H1 (cell line): ENCODE data around the gene P2RY8. TPM values are rescaled to one million over a fixed set of nuclear protein-coding genes. Genes with fewer than 3 reads are reported as not detected.

Source experiments
- CTCF ChIA-PET: fragments of 300-600 bp; sonication (Branson Sonifier 250); formaldehyde crosslinking; loops from one replicate; lab custom pipeline; 2021; ENCODE audit not compliant: partially characterized antibody; lab: Charles Lee
- POLR2A ChIA-PET: fragments of 300-600 bp; sonication (Branson Sonifier 250); formaldehyde crosslinking; loops from one replicate; lab custom pipeline; 2021; ENCODE audit warnings: inconsistent platforms; ENCODE audit not compliant: partially characterized antibody; lab: Charles Lee
- DNase-seq, 2 experiments: peaks; one replicate each; pipeline versions ENCODE4 v3.0.0 to v3.0.0-alpha.2; 2010 to 2022; ENCODE audit warnings: low spot score in 2 of 2, low read depth in 1 of 2, mixed read lengths in 1 of 2
- FAIRE-seq: peaks from 2 replicates; lab custom pipeline; 2011; peaks lifted over from hg19 to GRCh38; lab: Jason Lieb, UNC
- H2AFZ ChIP-seq: 2 replicates; pipeline ENCODE4 v1.8.1; 2012; ENCODE audit warnings: low read length, inconsistent platforms
- H2AK5ac ChIP-seq: 2 replicates; pipeline ENCODE4 v1.6.1; 2013; ENCODE audit warnings: low read depth, low read length
- H2BK120ac ChIP-seq: replicated peaks from 2 replicates; pipeline ENCODE3; 2013; ENCODE audit warnings: low read depth, low read length, inconsistent platforms
- H2BK12ac ChIP-seq: 2 replicates; pipeline ENCODE4 v1.6.1; 2013; ENCODE audit warnings: low read depth, low read length
- H2BK15ac ChIP-seq: 2 replicates; pipeline ENCODE4 v1.6.1; 2013; ENCODE audit warnings: low read length
- H2BK20ac ChIP-seq: 2 replicates; pipeline ENCODE4 v1.6.1; 2013; ENCODE audit warnings: low read length
- H2BK5ac ChIP-seq: 2 replicates; pipeline ENCODE4 v1.6.1; 2013; ENCODE audit warnings: low read depth, low read length
- H3K14ac ChIP-seq: 2 replicates; pipeline ENCODE4 v1.6.1; 2013; ENCODE audit warnings: inconsistent platforms; ENCODE audit not compliant: insufficient read length
- H3K18ac ChIP-seq: 2 replicates; pipeline ENCODE4 v1.6.1; 2013; ENCODE audit warnings: low read length; ENCODE audit errors: extremely low read depth
- H3K23ac ChIP-seq: 2 replicates; pipeline ENCODE4 v1.6.1; 2013; ENCODE audit warnings: inconsistent platforms; ENCODE audit not compliant: insufficient read length
- H3K23me2 ChIP-seq: 2 replicates; pipeline ENCODE4 v1.6.1; 2013; ENCODE audit warnings: low read depth, low read length
- H3K27ac ChIP-seq: 2 replicates; pipeline ENCODE4 v1.6.1; 2011; ENCODE audit warnings: low read depth, low read length, inconsistent platforms
- H3K27me3 ChIP-seq, 4 experiments: replicated peaks in 1 of 4; 1 replicate in 1 of 4; 2 replicates in 3 of 4; pipeline versions ENCODE4 v1.6.1 to v1.8.1; 2011 to 2013; ENCODE audit warnings: low read length in 3 of 4, mild to moderate bottlenecking in 3 of 4, inconsistent platforms in 2 of 4, mixed read lengths in 2 of 4, moderate library complexity in 1 of 4; ENCODE audit not compliant: control insufficient read depth in 3 of 4, insufficient read depth in 3 of 4; ENCODE audit errors: extremely low read depth in 1 of 4
- H3K36me3 ChIP-seq, 4 experiments: 2 replicates each; pipeline versions ENCODE4 v1.6.1 to v1.8.1; 2011 to 2013; ENCODE audit warnings: mild to moderate bottlenecking in 4 of 4, low read length in 3 of 4, moderate library complexity in 2 of 4, control low read depth in 1 of 4, inconsistent platforms in 1 of 4; ENCODE audit not compliant: insufficient read depth in 4 of 4, control insufficient read depth in 2 of 4
- H3K4ac ChIP-seq: replicated peaks from 2 replicates; pipeline ENCODE3; 2013; ENCODE audit warnings: low read length, low read depth, mixed read lengths, inconsistent platforms; ENCODE audit not compliant: insufficient read length
- H3K4me1 ChIP-seq, 4 experiments: replicated peaks in 1 of 4; 1 replicate in 1 of 4; 2 replicates in 3 of 4; pipeline versions ENCODE4 v1.6.1 to v1.8.1; 2011 to 2013; ENCODE audit warnings: low read length in 3 of 4, inconsistent platforms in 2 of 4, mixed read lengths in 1 of 4; ENCODE audit not compliant: insufficient read depth in 4 of 4, control insufficient read depth in 3 of 4
- H3K4me2 ChIP-seq, 2 experiments: 2 replicates each; pipeline versions ENCODE4 v1.6.1 to v1.8.1; 2011 to 2013; ENCODE audit warnings: low read depth in 2 of 2, low read length in 2 of 2, control low read depth in 1 of 2, inconsistent platforms in 1 of 2, mild to moderate bottlenecking in 1 of 2; ENCODE audit not compliant: insufficient read depth in 1 of 2
- H3K4me3 ChIP-seq, 4 experiments: fragments of 200-600, 300-600 bp in 1 of 4; sonication (generic), shearing (Covaris generic), sonication (Bioruptor Twin) in 1 of 4; 2 replicates each; pipeline versions ENCODE4 v1.5.1 to v1.8.1; 2011 to 2016; ENCODE audit warnings: low read length in 4 of 4, low read depth in 3 of 4, control low read depth in 2 of 4, inconsistent platforms in 2 of 4, mild to moderate bottlenecking in 2 of 4, mixed read lengths in 1 of 4, moderate library complexity in 1 of 4; ENCODE audit not compliant: insufficient read depth in 2 of 4; ENCODE audit errors: extremely low read depth in 1 of 4
- H3K56ac ChIP-seq: replicated peaks from 2 replicates; pipeline ENCODE3; 2013; ENCODE audit warnings: low read depth, mild to moderate bottlenecking, mixed read lengths, low read length, inconsistent platforms; ENCODE audit not compliant: insufficient read length
- H3K79me1 ChIP-seq: 2 replicates; pipeline ENCODE4 v1.6.1; 2013; ENCODE audit warnings: low read depth, low read length, control low read depth
- H3K79me2 ChIP-seq, 2 experiments: 2 replicates each; pipeline versions ENCODE4 v1.6.1 to v1.8.1; 2012 to 2013; ENCODE audit warnings: low read length in 2 of 2, mild to moderate bottlenecking in 2 of 2, inconsistent platforms in 1 of 2; ENCODE audit not compliant: insufficient read depth in 2 of 2, control insufficient read depth in 1 of 2
- H3K9ac ChIP-seq, 4 experiments: replicated peaks in 1 of 4; 1 replicate in 1 of 4; 2 replicates in 3 of 4; pipeline versions ENCODE4 v1.6.1 to v1.8.1; 2011 to 2013; ENCODE audit warnings: low read depth in 3 of 4, low read length in 3 of 4, control low read depth in 2 of 4, mild to moderate bottlenecking in 2 of 4, moderate library complexity in 2 of 4, inconsistent platforms in 1 of 4; ENCODE audit errors: extremely low read depth in 1 of 4
- H3K9me3 ChIP-seq, 2 experiments: 2 replicates each; pipeline versions ENCODE4 v1.6.1 to v1.8.1; 2012 to 2013; ENCODE audit warnings: mild to moderate bottlenecking in 2 of 2, moderate library complexity in 2 of 2, control low read depth in 1 of 2, inconsistent platforms in 1 of 2, low read depth in 1 of 2, low read length in 1 of 2, mixed read lengths in 1 of 2; ENCODE audit not compliant: insufficient read depth in 2 of 2
- H4K20me1 ChIP-seq, 2 experiments: replicated peaks in 1 of 2; 2 replicates each; pipeline versions ENCODE3 to v1.8.1; 2011 to 2013; ENCODE audit warnings: inconsistent platforms in 2 of 2, low read length in 2 of 2, mild to moderate bottlenecking in 1 of 2; ENCODE audit not compliant: insufficient read depth in 2 of 2, control insufficient read depth in 1 of 2
- H4K5ac ChIP-seq: 2 replicates; pipeline ENCODE4 v1.6.1; 2013; ENCODE audit warnings: low read length, low read depth, mixed read lengths, inconsistent platforms; ENCODE audit not compliant: insufficient read length
- H4K8ac ChIP-seq: 2 replicates; pipeline ENCODE4 v1.8.0; 2013; ENCODE audit warnings: mild to moderate bottlenecking, moderate library complexity, low read length, inconsistent platforms; ENCODE audit not compliant: insufficient read depth; ENCODE audit errors: extremely low read depth
- H4K91ac ChIP-seq: replicated peaks from 2 replicates; pipeline ENCODE3; 2013; ENCODE audit warnings: low read length, mixed read lengths, inconsistent platforms; ENCODE audit not compliant: insufficient read length
- CHD1 ChIP-seq: IDR thresholded peaks from 2 replicates; pipeline ENCODE4 v1.6.1; 2012; ENCODE audit warnings: low read depth, low read length, improper control_type of control experiment
- CHD2 ChIP-seq: IDR thresholded peaks from 2 replicates; pipeline ENCODE4 v1.6.1; 2012; ENCODE audit warnings: low read length, improper control_type of control experiment
- EZH2 ChIP-seq: fragments of 200-600 bp; sonication (generic); IDR thresholded peaks from 2 replicates; pipeline ENCODE4 v1.7.1; 2012; ENCODE audit warnings: low read depth, mild to moderate bottlenecking, moderate library complexity, low read length, inconsistent platforms; ENCODE audit not compliant: severe bottlenecking
- KDM1A ChIP-seq: fragments of 200-600, 300-600 bp; sonication (generic); IDR thresholded peaks from 2 replicates; pipeline ENCODE4 v1.7.1; 2016; ENCODE audit warnings: mild to moderate bottlenecking, low read length, borderline replicate concordance
- PHF8 ChIP-seq: fragments of 200-600 bp; sonication (generic); conservative IDR thresholded peaks from 2 replicates; pipeline ENCODE4 v1.7.1; 2012; ENCODE audit warnings: low read depth, mild to moderate bottlenecking, inconsistent platforms, low read length, moderate library complexity
- RXRA ChIP-seq: IDR thresholded peaks from 2 replicates; pipeline ENCODE4 v1.6.1; 2011; ENCODE audit warnings: low read depth, mild to moderate bottlenecking, low read length, moderate library complexity; ENCODE audit not compliant: insufficient read depth
- SRF ChIP-seq: IDR thresholded peaks from 2 replicates; pipeline ENCODE4 v1.6.1; 2011; ENCODE audit warnings: mild to moderate bottlenecking, low read depth, low read length, moderate library complexity
- TBP ChIP-seq: IDR thresholded peaks from 2 replicates; pipeline ENCODE4 v1.6.1; 2011; ENCODE audit warnings: low read depth, low read length, improper control_type of control experiment
- WGBS, 2 experiments: shearing (Covaris generic) in 1 of 2; methylation state at CpG; one replicate each; pipeline versions ENCODE4 v1.1.6 to v1.1.7; 2013 to 2015; ENCODE audit warnings: low lambda C conversion rate in 2 of 2, mixed read lengths in 2 of 2, inconsistent platforms in 1 of 2, low coverage in 1 of 2, missing lambda C conversion rate in 1 of 2; ENCODE audit not compliant: insufficient replicate concordance in 2 of 2, insufficient coverage in 1 of 2, insufficient read length in 1 of 2; ENCODE audit errors: extremely low coverage in 1 of 2, missing lambda C conversion rate in 1 of 2; 5-methylcytosine and 5-hydroxymethylcytosine counted together
- polyA plus RNA-seq, 7 experiments: library from polyadenylated mRNA; depleted of rRNA in 3 of 7; stranded (reverse) in 5 of 7; unstranded in 2 of 7; fragments of >200 nt in 5 of 7; fragments of 200-250 nt in 2 of 7; gene quantifications; 1 replicate in 5 of 7; 2 replicates in 1 of 7; 4 replicates in 1 of 7; pipeline versions ENCODE4 v1.2.1 to v1.2.3, GENCODE V29; 2011 to 2013; ENCODE audit warnings: missing spikeins in 2 of 7, mixed read lengths in 2 of 7
- total RNA-seq: library from RNA; stranded (reverse); fragmentation: NEBNext Ultra II Directional; extraction: Animal tissue kit (Norgen Biotek cat#: 25700); gene quantifications from 2 replicates; pipeline ENCODE4 v1.2.1, GENCODE V29; 2021
- TF ChIP-seq, protein P1 (sequence below): IDR thresholded peaks from 2 replicates; pipeline ENCODE4 v1.6.1; 2012; ENCODE audit warnings: low read length, inconsistent platforms
- TF ChIP-seq, protein P2 (sequence below): IDR thresholded peaks from 2 replicates; pipeline ENCODE4 v1.6.1; 2011; ENCODE audit warnings: low read depth, mild to moderate bottlenecking, low read length; ENCODE audit not compliant: insufficient read depth

Gene P2RY8
- total and polyA plus RNA-seq, 2 of the 8 experiments (the other 6 are each of a cell fraction or from before 2014, with no cell fraction given), result 0.09 to 0.15 TPM

DNA sequence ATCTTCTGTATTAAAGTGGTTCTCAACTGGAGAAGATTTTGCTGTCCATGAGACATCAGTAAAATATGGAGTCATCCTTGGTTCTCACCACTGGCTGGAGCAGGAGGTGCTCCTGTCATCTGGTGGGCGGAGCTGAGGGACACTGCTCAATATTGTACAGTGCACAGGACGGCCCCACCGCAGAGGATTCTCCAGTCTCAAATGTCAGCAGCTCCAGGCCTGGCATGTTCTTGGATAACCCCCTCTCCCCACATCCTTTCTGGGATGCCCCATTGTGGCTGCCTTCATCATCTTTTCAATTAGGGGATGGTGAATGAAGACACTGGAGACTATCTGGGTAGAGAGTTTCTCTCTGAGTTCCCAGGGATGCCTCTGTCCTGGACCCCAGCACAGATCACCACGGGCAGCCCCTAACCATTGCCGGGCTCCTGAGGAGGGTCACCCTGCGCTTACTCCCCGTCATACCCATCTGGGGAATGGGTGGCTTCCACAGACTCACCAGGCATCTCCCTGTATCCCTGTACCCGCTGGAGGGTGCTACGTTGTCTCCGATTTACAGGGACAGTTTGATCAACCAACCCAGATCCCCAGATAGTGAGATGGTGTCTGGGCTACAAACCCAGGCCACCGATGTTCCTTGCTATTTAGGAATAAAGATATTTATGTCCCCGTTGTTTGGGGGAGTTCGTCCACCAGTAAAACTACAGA lies 21.9 kb upstream of the P2RY8 start:
- no peak overlapping the region for H3K27ac ChIP-seq
- no peak overlapping the region for H4K8ac ChIP-seq
- H3K4me1 ChIP-seq, result no peaks in the 10 kb centered on the region
- WGBS, 2 experiments, result 88% methylated on average over 13 of the region's 13 CpGs; no CpG with 5 or more reads in 1 of the 2 experiments
- H3K23ac ChIP-seq, result no peak overlapping the region
- H3K14ac ChIP-seq, result no peak overlapping the region
- ChIA-PET CTCF (no interaction called here), POLR2A (no interaction called here)
- no peak overlapping the region for H4K5ac ChIP-seq
- no peak overlapping the region for H3K4me3 ChIP-seq
- no peak overlapping the region for H4K91ac ChIP-seq
- no peak overlapping the region for H2BK5ac ChIP-seq
- no peak overlapping the region for H2AFZ ChIP-seq
- H3K9ac ChIP-seq, result no peak overlapping the region
- DNase-seq, result peak in 1 of 2 experiments; percentile 23
- no peak overlapping the region for H3K56ac ChIP-seq
- H3K4ac ChIP-seq, result no peak overlapping the region
- H2BK12ac ChIP-seq, result no peak overlapping the region
- H3K79me2 ChIP-seq, result no peaks in the 10 kb centered on the region
- no peak overlapping the region for H3K4me2 ChIP-seq
- no peak overlapping the region for H3K18ac ChIP-seq
- H4K20me1 ChIP-seq, result no peaks in the 10 kb centered on the region
- H3K9me3 ChIP-seq, result peaks cover 0 to 3% of the 10 kb centered on the region in 2 experiments; a peak in 1 of 4 replicates
- FAIRE-seq, result no peak
- H2BK15ac ChIP-seq, result no peak overlapping the region
- H3K27me3 ChIP-seq, result no peaks in the 10 kb centered on the region
- no peak overlapping the region for H2BK20ac ChIP-seq
- no peak overlapping the region for H2BK120ac ChIP-seq
- no peaks in the 10 kb centered on the region for H3K36me3 ChIP-seq
- peaks cover 2% of the 10 kb centered on the region; the same call in 1 of the 2 replicates for H3K23me2 ChIP-seq
- H3K79me1 ChIP-seq, result no peaks in the 10 kb centered on the region
- H2AK5ac ChIP-seq, result no peak overlapping the region
- TF ChIP-seq RXRA, result no peak
- TF ChIP-seq SRF, result no peak
- TF ChIP-seq, protein P1, sequence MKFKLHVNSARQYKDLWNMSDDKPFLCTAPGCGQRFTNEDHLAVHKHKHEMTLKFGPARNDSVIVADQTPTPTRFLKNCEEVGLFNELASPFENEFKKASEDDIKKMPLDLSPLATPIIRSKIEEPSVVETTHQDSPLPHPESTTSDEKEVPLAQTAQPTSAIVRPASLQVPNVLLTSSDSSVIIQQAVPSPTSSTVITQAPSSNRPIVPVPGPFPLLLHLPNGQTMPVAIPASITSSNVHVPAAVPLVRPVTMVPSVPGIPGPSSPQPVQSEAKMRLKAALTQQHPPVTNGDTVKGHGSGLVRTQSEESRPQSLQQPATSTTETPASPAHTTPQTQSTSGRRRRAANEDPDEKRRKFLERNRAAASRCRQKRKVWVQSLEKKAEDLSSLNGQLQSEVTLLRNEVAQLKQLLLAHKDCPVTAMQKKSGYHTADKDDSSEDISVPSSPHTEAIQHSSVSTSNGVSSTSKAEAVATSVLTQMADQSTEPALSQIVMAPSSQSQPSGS, result no peak
- no peak for TF ChIP-seq KDM1A
- TF ChIP-seq PHF8, result no peak
- TF ChIP-seq, protein P2, sequence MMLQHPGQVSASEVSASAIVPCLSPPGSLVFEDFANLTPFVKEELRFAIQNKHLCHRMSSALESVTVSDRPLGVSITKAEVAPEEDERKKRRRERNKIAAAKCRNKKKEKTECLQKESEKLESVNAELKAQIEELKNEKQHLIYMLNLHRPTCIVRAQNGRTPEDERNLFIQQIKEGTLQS, result no peak
- no peak for TF ChIP-seq CHD1
- no peak for TF ChIP-seq TBP
- TF ChIP-seq EZH2, result no peak
- TF ChIP-seq CHD2, result no peak
